Keratinocyte (primary cell): ENCODE measurements around the gene IL10RA. TPM values are rescaled to one million over a fixed set of nuclear protein-coding genes. Genes with fewer than 3 reads are reported as not detected.

Experiments
- DNase-seq: peaks from one replicate; pipeline ENCODE4 v3.0.0-alpha.2; 2011; ENCODE audit warnings: low read depth, missing footprints, low spot score
- FAIRE-seq: peaks from 2 replicates; lab custom pipeline; 2011; peaks lifted over from hg19 to GRCh38; lab: Jason Lieb, UNC
- H2AFZ ChIP-seq: 2 replicates; pipeline ENCODE4 v1.6.0; 2012; ENCODE audit warnings: low read length, control low read depth, inconsistent platforms; ENCODE audit not compliant: control insufficient read depth
- H3K27ac ChIP-seq: 2 replicates; pipeline ENCODE4 v1.5.1; 2011; ENCODE audit warnings: low read length; ENCODE audit not compliant: control insufficient read depth, insufficient read depth
- H3K27me3 ChIP-seq: 3 replicates; pipeline ENCODE4 v1.6.0; 2011; ENCODE audit warnings: low read length; ENCODE audit not compliant: control insufficient read depth, insufficient read depth; ENCODE audit errors: extremely low read depth
- H3K36me3 ChIP-seq, 2 experiments: 2 replicates in 1 of 2; 3 replicates in 1 of 2; pipeline ENCODE4 v1.5.1; 2011; ENCODE audit warnings: low read length in 2 of 2, mild to moderate bottlenecking in 1 of 2; ENCODE audit not compliant: control insufficient read depth in 2 of 2, insufficient read depth in 2 of 2; ENCODE audit errors: extremely low read depth in 1 of 2
- H3K4me1 ChIP-seq: 3 replicates; pipeline ENCODE4 v1.5.1; 2011; ENCODE audit warnings: low read length; ENCODE audit not compliant: control insufficient read depth, insufficient read depth; ENCODE audit errors: extremely low read depth
- H3K4me2 ChIP-seq: 3 replicates; pipeline ENCODE4 v1.6.0; 2011; ENCODE audit warnings: low read depth, low read length; ENCODE audit not compliant: control insufficient read depth, insufficient read depth; ENCODE audit errors: extremely low read depth
- H3K4me3 ChIP-seq, 3 experiments: fragments of 200-600 bp in 1 of 3; sonication (generic) in 1 of 3; 2 replicates in 2 of 3; 3 replicates in 1 of 3; pipeline ENCODE4 v1.5.1; 2011 to 2016; ENCODE audit warnings: low read length in 3 of 3, mild to moderate bottlenecking in 3 of 3, control low read depth in 2 of 3, inconsistent platforms in 1 of 3, low read depth in 1 of 3, mixed read lengths in 1 of 3, mixed run types in 1 of 3, moderate library complexity in 1 of 3; ENCODE audit not compliant: control insufficient read depth in 2 of 3, insufficient read depth in 2 of 3; ENCODE audit errors: extremely low read depth in 1 of 3
- H3K79me2 ChIP-seq: 2 replicates; pipeline ENCODE4 v1.6.0; 2012; ENCODE audit warnings: low read length; ENCODE audit not compliant: control insufficient read depth, insufficient read depth
- H3K9ac ChIP-seq: 3 replicates; pipeline ENCODE4 v1.6.0; 2011; ENCODE audit warnings: low read length; ENCODE audit not compliant: control insufficient read depth, insufficient read depth; ENCODE audit errors: extremely low read depth
- H3K9me1 ChIP-seq: 3 replicates; pipeline ENCODE4 v1.6.0; 2011; ENCODE audit warnings: low read length; ENCODE audit not compliant: control insufficient read depth, insufficient read depth; ENCODE audit errors: extremely low read depth
- H3K9me3 ChIP-seq: 2 replicates; pipeline ENCODE4 v1.5.1; 2012; ENCODE audit warnings: low read depth, low read length; ENCODE audit not compliant: control insufficient read depth
- H4K20me1 ChIP-seq: 3 replicates; pipeline ENCODE4 v1.6.0; 2011; ENCODE audit warnings: low read length; ENCODE audit not compliant: control insufficient read depth, insufficient read depth; ENCODE audit errors: extremely low read depth
- EZH2 ChIP-seq: IDR thresholded peaks from one replicate; pipeline ENCODE4 v1.6.1; 2012; ENCODE audit warnings: inconsistent platforms, mild to moderate bottlenecking, low read length, moderate library complexity
- dilution Hi-C: fragments of 300-500 bp; cut with MboI; formaldehyde crosslinking; loops from one replicate; pipeline ENCODE4 v1.7.0; 2020; ENCODE audit warnings: low sequenced_read_pairs; ENCODE audit not compliant: extremely low pct_ligation_motif_present
- polyA plus RNA-seq, 5 experiments: library from polyadenylated mRNA; depleted of rRNA in 3 of 5; stranded (reverse) in 3 of 5; stranded (forward) in 1 of 5; unstranded in 1 of 5; fragments of >200 nt; gene quantifications; 1 replicate in 1 of 5; 2 replicates in 3 of 5; 3 replicates in 1 of 5; pipeline versions ENCODE4 v1.2.1 to v1.2.3, GENCODE V29; 2011 to 2012; ENCODE audit warnings: missing spikeins in 2 of 5, low read depth in 1 of 5, low replicate concordance in 1 of 5
- TF ChIP-seq, protein P1 (sequence below), 3 experiments: IDR thresholded peaks in 1 of 3; conservative IDR thresholded peaks in 1 of 3; optimal IDR thresholded peaks in 1 of 3; 2 replicates in 2 of 3; 3 replicates in 1 of 3; pipeline versions ENCODE3 to v1.5.1; 2011; ENCODE audit warnings: low read length in 3 of 3, mild to moderate bottlenecking in 3 of 3, moderate library complexity in 2 of 3, control low read depth in 1 of 3, inconsistent platforms in 1 of 3; ENCODE audit not compliant: insufficient read depth in 2 of 3; ENCODE audit errors: extremely low read depth in 1 of 3

IL10RA gene
- polyA plus RNA-seq, 1 donor (not counting 4 experiments of a cell fraction or from before 2014, with no cell fraction given): 0.04 TPM

DNA sequence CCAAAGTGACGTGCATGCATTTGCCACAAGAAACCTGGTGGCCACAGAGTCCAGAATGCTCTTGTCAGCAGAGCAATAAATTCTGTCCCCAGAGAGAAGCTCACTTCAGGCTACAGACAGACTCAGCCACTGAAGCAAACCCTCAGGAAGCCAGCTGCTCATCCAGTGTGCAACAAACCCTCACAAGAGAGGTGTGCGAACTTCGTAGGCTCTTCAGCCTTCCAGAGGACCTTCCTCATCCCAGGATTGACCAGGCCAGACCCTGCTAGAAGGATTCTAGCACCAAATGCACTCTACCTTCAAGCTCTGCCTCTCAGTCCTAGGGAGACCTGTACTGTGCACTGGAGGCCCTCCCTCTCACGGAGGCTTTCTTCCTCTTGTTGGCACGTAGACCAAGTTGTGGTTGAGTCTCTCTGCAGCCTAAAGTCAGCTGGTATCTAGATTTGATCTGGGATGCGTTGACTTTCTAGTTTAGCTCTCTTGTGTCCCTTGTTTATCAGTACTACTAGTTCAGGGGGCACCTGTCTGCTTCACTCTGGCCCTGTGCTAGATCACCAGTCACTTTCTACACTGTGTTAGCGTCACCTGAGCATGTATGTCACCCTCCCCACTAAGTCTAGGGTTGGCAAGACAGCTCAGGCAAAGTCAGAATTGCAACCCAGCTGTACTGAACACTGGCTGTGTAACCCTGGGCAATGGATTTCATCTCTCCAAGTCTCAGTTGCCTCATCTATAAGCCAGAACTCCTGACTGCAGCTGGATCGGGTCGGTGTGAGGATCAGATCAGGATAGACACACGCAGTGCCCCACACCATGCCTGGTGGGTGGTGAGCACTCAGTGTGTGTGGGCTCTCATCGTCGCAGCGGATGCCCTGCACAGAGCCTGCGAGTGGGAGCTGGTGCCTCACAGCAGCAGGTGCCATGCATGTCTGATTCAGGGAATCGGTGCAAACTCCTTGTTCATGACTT, 34.9 kb upstream of the IL10RA start:
- no peak overlapping the region for H3K4me2 ChIP-seq
- dilution Hi-C loops: no loop called here
- no peak overlapping the region for H3K27ac ChIP-seq
- no peak overlapping the region for H2AFZ ChIP-seq
- no peaks in the 10 kb centered on the region for H4K20me1 ChIP-seq
- TF ChIP-seq EZH2: no peak
- TF ChIP-seq, protein P1, sequence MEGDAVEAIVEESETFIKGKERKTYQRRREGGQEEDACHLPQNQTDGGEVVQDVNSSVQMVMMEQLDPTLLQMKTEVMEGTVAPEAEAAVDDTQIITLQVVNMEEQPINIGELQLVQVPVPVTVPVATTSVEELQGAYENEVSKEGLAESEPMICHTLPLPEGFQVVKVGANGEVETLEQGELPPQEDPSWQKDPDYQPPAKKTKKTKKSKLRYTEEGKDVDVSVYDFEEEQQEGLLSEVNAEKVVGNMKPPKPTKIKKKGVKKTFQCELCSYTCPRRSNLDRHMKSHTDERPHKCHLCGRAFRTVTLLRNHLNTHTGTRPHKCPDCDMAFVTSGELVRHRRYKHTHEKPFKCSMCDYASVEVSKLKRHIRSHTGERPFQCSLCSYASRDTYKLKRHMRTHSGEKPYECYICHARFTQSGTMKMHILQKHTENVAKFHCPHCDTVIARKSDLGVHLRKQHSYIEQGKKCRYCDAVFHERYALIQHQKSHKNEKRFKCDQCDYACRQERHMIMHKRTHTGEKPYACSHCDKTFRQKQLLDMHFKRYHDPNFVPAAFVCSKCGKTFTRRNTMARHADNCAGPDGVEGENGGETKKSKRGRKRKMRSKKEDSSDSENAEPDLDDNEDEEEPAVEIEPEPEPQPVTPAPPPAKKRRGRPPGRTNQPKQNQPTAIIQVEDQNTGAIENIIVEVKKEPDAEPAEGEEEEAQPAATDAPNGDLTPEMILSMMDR (optimal IDR thresholded peaks at IDR 0.05 in 1 of 3, IDR thresholded peaks at IDR 0.05 in 1 of 3, conservative IDR thresholded peaks at IDR 0.05 in 1 of 3; ENCODE audit: extremely low read depth in 1 of 3, insufficient read depth in 2 of 3, low read length in 3 of 3): no peak
- H3K4me1 ChIP-seq: peaks cover 5% of the 10 kb centered on the region
- no peaks in the 10 kb centered on the region for H3K9me1 ChIP-seq
- no peaks in the 10 kb centered on the region for H3K27me3 ChIP-seq
- H3K36me3 ChIP-seq: no peaks in the 10 kb centered on the region
- no peak overlapping the region for H3K9ac ChIP-seq
- no peaks in the 10 kb centered on the region for H3K9me3 ChIP-seq
- H3K4me3 ChIP-seq: no peak overlapping the region
- FAIRE-seq: no peak
- H3K79me2 ChIP-seq: no peaks in the 10 kb centered on the region
- DNase-seq: no peak

DNA sequence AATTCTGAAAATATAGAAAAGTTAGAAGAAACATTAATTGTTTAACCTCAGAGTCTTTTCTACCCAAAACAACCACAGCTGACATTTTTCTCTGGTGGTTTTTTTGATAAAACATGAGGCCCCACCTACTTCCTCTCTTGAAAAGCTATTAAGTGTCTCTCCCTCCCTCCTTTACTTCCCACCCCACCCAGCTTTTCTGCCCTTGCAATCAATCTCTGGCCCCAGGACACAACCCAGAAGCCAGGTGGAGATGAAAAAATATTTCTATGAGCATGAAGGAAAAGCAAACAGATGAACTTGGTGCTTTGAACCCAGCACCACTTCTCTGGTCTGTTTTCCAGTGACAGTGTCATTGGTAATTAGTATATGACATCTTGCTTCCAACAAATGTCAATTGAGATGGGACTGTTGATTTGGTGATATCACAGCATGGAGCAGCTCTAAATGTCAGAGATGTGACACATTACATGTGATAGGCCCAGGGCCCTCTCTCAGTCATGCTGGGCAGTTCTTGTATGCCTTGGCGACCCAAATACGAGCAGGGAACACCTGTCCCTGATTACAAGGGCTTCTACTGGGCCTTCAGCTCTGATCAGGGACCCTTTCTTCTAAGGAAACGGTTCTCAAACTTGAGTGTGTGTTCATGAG, 33.0 kb upstream of the IL10RA start:
- Histone ChIP-seq H3K79me2 (no peaks in the 10 kb centered on the region), H3K4me2 (no peak overlapping the region), H3K27me3 (no peaks in the 10 kb centered on the region), H3K4me3 (no peak overlapping the region), H3K9me1 (no peaks in the 10 kb centered on the region), H2AFZ (no peak overlapping the region), H3K4me1 (no peaks in the 10 kb centered on the region), H3K36me3 (no peaks in the 10 kb centered on the region), H3K27ac (no peak overlapping the region), H4K20me1 (no peaks in the 10 kb centered on the region), H3K9ac (no peak overlapping the region), H3K9me3 (no peaks in the 10 kb centered on the region)
- FAIRE-seq: no peak
- DNase-seq: no peak
- TF ChIP-seq, protein P1 (optimal IDR thresholded peaks at IDR 0.05 in 1 of 3, IDR thresholded peaks at IDR 0.05 in 1 of 3, conservative IDR thresholded peaks at IDR 0.05 in 1 of 3; ENCODE audit: extremely low read depth in 1 of 3, insufficient read depth in 2 of 3, low read length in 3 of 3): no peak
- no peak for TF ChIP-seq EZH2
- dilution Hi-C loops: no loop called here
